GM23338 (cell line): ENCODE measurements around the gene VWA3B. TPM values are rescaled to one million over a fixed set of nuclear protein-coding genes. Genes with fewer than 3 reads are reported as not detected.

ENCODE experiments used
- ATAC-seq: fragments of 200-7000 bp; cut with Tn5 transposase; 3 replicates; pipeline ENCODE4 v1.9.1; 2020
- DNase-seq: peaks from one replicate; pipeline ENCODE4 v3.0.0-alpha.2; 2015; ENCODE audit warnings: low spot score
- H2AFZ ChIP-seq: fragments of 200-600 bp; sonication (generic); 2 replicates; pipeline ENCODE4 v1.8.0; 2016; ENCODE audit warnings: antibody characterized with exemption, mild to moderate bottlenecking, moderate library complexity
- H3F3A ChIP-seq: fragments of 200-600 bp; sonication (generic); replicated peaks from 2 replicates; pipeline ENCODE4 v1.8.0; 2017; ENCODE audit warnings: antibody characterized with exemption, mixed run types, low read depth
- H3K27ac ChIP-seq: fragments of 200-600 bp; sonication (generic); 2 replicates; pipeline ENCODE4 v1.6.1; 2016; ENCODE audit warnings: low read depth
- H3K27me3 ChIP-seq: fragments of 200-600 bp; sonication (generic); 2 replicates; pipeline ENCODE4 v1.8.0; 2016; ENCODE audit warnings: mild to moderate bottlenecking, mixed run types, moderate library complexity; ENCODE audit not compliant: insufficient read depth
- H3K36me3 ChIP-seq: fragments of 200-600 bp; sonication (generic); 2 replicates; pipeline ENCODE4 v1.8.0; 2016; ENCODE audit warnings: mild to moderate bottlenecking; ENCODE audit not compliant: insufficient read depth
- H3K4me1 ChIP-seq: fragments of 200-600 bp; sonication (generic); 2 replicates; pipeline ENCODE4 v1.8.0; 2016; ENCODE audit warnings: mild to moderate bottlenecking, moderate library complexity; ENCODE audit not compliant: insufficient read depth
- H3K4me2 ChIP-seq: fragments of 200-600 bp; sonication (generic); 2 replicates; pipeline ENCODE4 v1.7.1; 2017; ENCODE audit warnings: mixed run types
- H3K4me3 ChIP-seq: fragments of 200-600 bp; sonication (generic); 2 replicates; pipeline ENCODE4 v1.6.1; 2016; ENCODE audit warnings: mixed run types
- H3K79me2 ChIP-seq: fragments of 200-600 bp; sonication (generic); replicated peaks from 2 replicates; pipeline ENCODE4 v1.8.0; 2017; ENCODE audit warnings: mild to moderate bottlenecking; ENCODE audit not compliant: insufficient read depth
- H3K9me2 ChIP-seq: fragments of 200-600 bp; sonication (generic); 2 replicates; pipeline ENCODE4 v1.8.0; 2017; ENCODE audit not compliant: insufficient read depth
- H4K20me1 ChIP-seq: fragments of 200-600 bp; sonication (generic); replicated peaks from 2 replicates; pipeline ENCODE4 v1.8.0; 2017; ENCODE audit warnings: mild to moderate bottlenecking; ENCODE audit not compliant: insufficient read depth
- H3K27ac Mint-ChIP-seq: 2 replicates; pipeline ENCODE4 v1.8.0; 2020; ENCODE audit warnings: inconsistent platforms, mild to moderate bottlenecking, moderate library complexity, mixed read lengths
- H3K27me3 Mint-ChIP-seq: 3 replicates; pipeline ENCODE4 v1.8.0; 2022; ENCODE audit warnings: low read depth, mild to moderate bottlenecking, moderate library complexity, mixed read lengths, inconsistent platforms; ENCODE audit not compliant: insufficient read depth, poor library complexity
- H3K36me3 Mint-ChIP-seq: 3 replicates; pipeline ENCODE4 v1.8.0; 2021; ENCODE audit warnings: low read depth, mild to moderate bottlenecking, inconsistent platforms, moderate library complexity, mixed read lengths
- H3K4me1 Mint-ChIP-seq: 3 replicates; pipeline ENCODE4 v1.8.0; 2020; ENCODE audit warnings: mild to moderate bottlenecking, inconsistent platforms, mixed read lengths
- H3K4me3 Mint-ChIP-seq: 3 replicates; pipeline ENCODE4 v1.8.0; 2021; ENCODE audit warnings: moderate library complexity, mild to moderate bottlenecking, inconsistent platforms, mixed read lengths
- H3K9me3 Mint-ChIP-seq: 3 replicates; pipeline ENCODE4 v1.8.0; 2020; ENCODE audit warnings: moderate library complexity, mild to moderate bottlenecking, inconsistent platforms, mixed read lengths
- CREB1 ChIP-seq: fragments of 250-450 bp; sonication (Bioruptor Pico); IDR thresholded peaks from 2 replicates; pipeline ENCODE4 v1.5.0; 2020; ENCODE audit warnings: low read depth, mild to moderate bottlenecking, moderate library complexity
- CTCF ChIP-seq, 2 experiments: fragments of 200-600 bp in 1 of 2; sonication (generic) in 1 of 2; conservative IDR thresholded peaks; 2 replicates each; pipeline versions ENCODE4 v1.5.1 to v1.6.1; 2016 to 2017; ENCODE audit warnings: antibody characterized with exemption in 2 of 2, low read depth in 2 of 2, mild to moderate bottlenecking in 2 of 2, moderate library complexity in 1 of 2
- ETS1 ChIP-seq: IDR thresholded peaks from 2 replicates; pipeline ENCODE4 v1.6.1; 2016; ENCODE audit warnings: antibody characterized with exemption
- EZH2 ChIP-seq: fragments of 200-600 bp; sonication (generic); IDR thresholded peaks from one replicate; pipeline ENCODE4 v1.8.0; 2017; ENCODE audit warnings: antibody characterized with exemption, mild to moderate bottlenecking, low read depth; ENCODE audit not compliant: unreplicated experiment
- EZH2phosphoT487 ChIP-seq: fragments of 200-600 bp; sonication (generic); IDR thresholded peaks from one replicate; pipeline ENCODE4 v1.8.1; 2018; ENCODE audit warnings: antibody characterized with exemption; ENCODE audit not compliant: unreplicated experiment
- JUNB ChIP-seq: IDR thresholded peaks from one replicate; pipeline ENCODE4 v1.6.1; 2016; ENCODE audit warnings: antibody characterized with exemption; ENCODE audit not compliant: unreplicated experiment
- NANOG ChIP-seq: IDR thresholded peaks from 2 replicates; pipeline ENCODE4 v1.6.1; 2016; ENCODE audit warnings: antibody characterized with exemption, borderline replicate concordance
- POLR2AphosphoS5 ChIP-seq: IDR thresholded peaks from 2 replicates; pipeline ENCODE4 v1.6.1; 2016; ENCODE audit warnings: antibody characterized with exemption, low read depth
- REST ChIP-seq: IDR thresholded peaks from one replicate; pipeline ENCODE4 v1.6.1; 2018; ENCODE audit warnings: antibody characterized with exemption; ENCODE audit not compliant: unreplicated experiment
- STAT1 ChIP-seq: IDR thresholded peaks from one replicate; pipeline ENCODE4 v1.6.1; 2016; ENCODE audit warnings: antibody characterized with exemption; ENCODE audit not compliant: unreplicated experiment
- ZNF114 ChIP-seq: fragments of 250-450 bp; sonication (Bioruptor Pico); IDR thresholded peaks from 2 replicates; pipeline ENCODE4 v1.5.0; 2020; ENCODE audit warnings: mild to moderate bottlenecking, moderate library complexity
- ZNF331 ChIP-seq: fragments of 250-450 bp; sonication (Bioruptor Pico); IDR thresholded peaks from 2 replicates; pipeline ENCODE4 v1.5.0; 2020; ENCODE audit warnings: low read depth, mild to moderate bottlenecking, moderate library complexity
- ZNF462 ChIP-seq: fragments of 250-450 bp; sonication (Bioruptor Pico); IDR thresholded peaks from 2 replicates; pipeline ENCODE4 v1.5.0; 2020; ENCODE audit warnings: mild to moderate bottlenecking, moderate library complexity
- polyA plus RNA-seq: library from polyadenylated mRNA; unstranded; fragments of >200 nt; fragmentation: Nextera tagmentation; extraction: Ambion mirVana; gene quantifications from 2 replicates; pipeline ENCODE4 v1.2.1, GENCODE V29; 2016
- total RNA-seq: library from RNA; depleted of rRNA; stranded (reverse); fragments of >200 nt; shearing (Covaris generic); gene quantifications from 2 replicates; pipeline ENCODE4 v1.2.3, GENCODE V29; 2014

The VWA3B gene
- total and polyA plus RNA-seq, 2 experiments from 2014 or later: not detected

GRCh38 chr2:98216616-98217015, 129.6 kb downstream of the VWA3B start:
- Histone ChIP-seq H3K4me3 (no peak overlapping the region), H3K4me2 (no peak overlapping the region), H3K79me2 (no peaks in the 10 kb centered on the region), H3K27ac (no peak overlapping the region), H3K27me3 (no peaks in the 10 kb centered on the region), H3K9me2 (no peaks in the 10 kb centered on the region; the same call in 1 of the 2 replicates), H2AFZ (no peak overlapping the region), H3F3A (no peaks in the 10 kb centered on the region), H3K36me3 (no peaks in the 10 kb centered on the region), H3K4me1 (peaks cover 4% of the 10 kb centered on the region; the same call in 1 of the 2 replicates), H4K20me1 (no peaks in the 10 kb centered on the region)
- Mint-ChIP-seq H3K4me3 (no peak overlapping the region), H3K4me1 (peaks cover 10% of the 10 kb centered on the region), H3K27ac (no peak overlapping the region), H3K27me3 (peaks cover 4% of the 10 kb centered on the region), H3K36me3 (peaks cover 7% of the 10 kb centered on the region; the same call in 2 of the 3 replicates), H3K9me3 (peaks cover 23% of the 10 kb centered on the region)
- DNase-seq (no peak), ATAC-seq (no peak)
- TF ChIP-seq ZNF462 (CRISPR knock-in tag) (no peak), EZH2 (no peak), POLR2AphosphoS5 (no peak), CTCF (conservative IDR thresholded peaks at IDR 0.05; ENCODE audit: low read depth in 2 of 2) (no peak), CREB1 (CRISPR knock-in tag) (no peak), NANOG (no peak), ETS1 (no peak), EZH2phosphoT487 (no peak), REST (no peak), ZNF331 (CRISPR knock-in tag) (no peak), STAT1 (no peak), ZNF114 (no peak), JUNB (no peak)
